HUES6 (cell line): Measurements from ENCODE around the gene CAND1.

ENCODE experiments used
- H3K27ac ChIP-seq: 2 replicates; pipeline ENCODE4 v1.7.0; 2013; ENCODE audit warnings: low read depth, mild to moderate bottlenecking, low read length, inconsistent platforms
- H3K27me3 ChIP-seq: 2 replicates; pipeline ENCODE4 v1.6.1; 2013; ENCODE audit warnings: low read length; ENCODE audit not compliant: control insufficient read depth, insufficient read depth
- H3K36me3 ChIP-seq: 2 replicates; pipeline ENCODE4 v1.6.1; 2013; ENCODE audit warnings: low read length; ENCODE audit not compliant: control insufficient read depth, insufficient read depth
- H3K4me1 ChIP-seq: 2 replicates; pipeline ENCODE4 v1.6.1; 2013; ENCODE audit warnings: low read length; ENCODE audit not compliant: control insufficient read depth, insufficient read depth
- H3K4me3 ChIP-seq: 2 replicates; pipeline ENCODE4 v1.5.1; 2013; ENCODE audit warnings: low read depth, low read length
- H3K9ac ChIP-seq: one replicate; pipeline ENCODE4 v1.6.1; 2013; ENCODE audit warnings: mild to moderate bottlenecking, low read length
- H3K9me3 ChIP-seq: 2 replicates; pipeline ENCODE4 v1.6.1; 2013; ENCODE audit warnings: low read depth, low read length; ENCODE audit not compliant: control insufficient read depth, insufficient read depth

Gene CAND1

DNA sequence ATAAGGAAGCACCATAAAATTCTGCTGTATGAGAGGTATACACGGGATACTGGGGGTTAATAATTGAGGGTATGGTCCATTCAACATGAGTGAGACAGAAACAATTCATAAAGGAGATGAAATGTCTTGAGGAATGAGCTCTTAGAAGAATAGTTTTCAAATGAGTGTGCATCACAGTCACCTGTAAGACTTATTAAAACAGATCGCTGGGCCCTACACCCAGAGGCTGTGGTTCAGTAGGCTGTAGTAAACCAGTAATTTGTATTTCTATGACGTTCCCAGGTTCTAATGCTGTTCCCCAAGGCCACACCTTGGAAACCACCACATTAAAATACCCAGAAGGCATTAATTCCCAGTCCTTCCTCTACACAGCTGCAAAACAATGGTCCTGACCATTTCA, 49.6 kb downstream of the CAND1 start:
- Histone ChIP-seq H3K36me3 (peaks cover 72% of the 10 kb centered on the region), H3K27ac (no peak overlapping the region), H3K4me3 (no peak overlapping the region), H3K4me1 (no peaks in the 10 kb centered on the region), H3K9me3 (peaks cover 18% of the 10 kb centered on the region), H3K9ac (no peak overlapping the region), H3K27me3 (no peaks in the 10 kb centered on the region)

GRCh38 chr12:67319936-67320335, 50.8 kb downstream of the CAND1 start:
- peaks cover 61% of the 10 kb centered on the region for H3K36me3 ChIP-seq
- peaks cover 19% of the 10 kb centered on the region for H3K9me3 ChIP-seq
- H3K27me3 ChIP-seq: no peaks in the 10 kb centered on the region
- H3K4me3 ChIP-seq: no peak overlapping the region
- H3K27ac ChIP-seq: no peak overlapping the region
- no peaks in the 10 kb centered on the region for H3K4me1 ChIP-seq
- H3K9ac ChIP-seq: no peak overlapping the region

DNA sequence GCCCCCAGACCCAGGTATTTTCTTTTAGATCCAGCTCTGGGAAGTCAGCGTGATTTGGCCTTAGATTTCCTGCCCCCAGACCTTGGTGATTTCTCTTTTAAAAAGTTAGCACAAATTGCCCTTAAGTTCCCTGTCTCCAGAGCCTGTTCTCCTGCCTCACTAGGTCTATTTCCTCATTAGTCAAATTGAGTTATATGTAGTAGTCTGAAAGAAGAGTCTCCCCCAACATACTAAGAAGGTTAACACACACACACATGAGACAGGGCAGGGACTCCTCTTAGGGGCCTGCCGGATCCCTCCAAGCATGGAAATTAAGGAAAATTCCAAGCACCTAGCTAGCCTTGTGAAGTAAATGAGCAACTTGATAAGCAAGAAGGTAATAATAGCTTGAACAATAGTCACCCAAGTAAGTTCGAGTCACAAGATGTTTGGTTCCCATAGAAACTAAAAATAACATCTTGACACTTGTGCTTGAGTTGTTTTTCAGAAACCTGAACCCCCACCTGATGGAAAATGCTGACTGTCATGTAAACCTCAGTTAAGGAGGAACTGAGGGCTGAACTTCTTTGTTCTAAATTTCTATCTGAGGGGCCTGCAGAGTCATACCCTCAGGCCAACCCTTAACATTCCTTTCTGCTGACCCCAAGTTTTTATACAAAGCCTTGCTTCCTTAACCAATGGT, 51.6 kb downstream of the CAND1 start:
- peaks cover 19% of the 10 kb centered on the region for H3K9me3 ChIP-seq
- H3K27ac ChIP-seq: no peak overlapping the region
- no peak overlapping the region for H3K4me3 ChIP-seq
- H3K27me3 ChIP-seq: no peaks in the 10 kb centered on the region
- H3K9ac ChIP-seq: no peak overlapping the region
- H3K36me3 ChIP-seq: peaks cover 55% of the 10 kb centered on the region
- no peaks in the 10 kb centered on the region for H3K4me1 ChIP-seq

DNA sequence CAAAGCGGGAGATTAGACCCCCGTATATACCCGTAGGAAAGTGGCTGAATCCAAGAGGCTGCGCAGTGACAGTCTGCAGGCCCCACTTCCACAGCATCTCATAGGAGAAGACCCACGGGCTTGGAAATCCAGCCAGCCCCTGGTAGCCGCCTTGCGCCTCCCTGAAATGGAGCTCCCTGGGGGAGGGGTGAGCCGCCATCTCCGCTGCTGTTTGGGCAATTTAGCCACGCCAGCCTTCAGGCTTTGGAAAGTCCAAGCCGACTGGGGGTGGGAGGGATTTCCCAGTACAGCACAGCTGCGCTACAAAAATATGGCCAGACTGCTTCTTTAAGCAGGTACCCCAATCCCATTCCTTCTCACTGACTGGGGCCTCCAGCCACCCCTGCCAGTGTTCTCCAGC, 53.4 kb downstream of the CAND1 start:
- no peaks in the 10 kb centered on the region for H3K27me3 ChIP-seq
- no peak overlapping the region for H3K4me3 ChIP-seq
- H3K4me1 ChIP-seq: no peaks in the 10 kb centered on the region
- H3K9ac ChIP-seq: no peak overlapping the region
- no peak overlapping the region for H3K27ac ChIP-seq
- H3K36me3 ChIP-seq: peaks cover 44% of the 10 kb centered on the region
- peaks cover 19% of the 10 kb centered on the region for H3K9me3 ChIP-seq

- Histone ChIP-seq H3K4me3 (no peak overlapping the region), H3K27ac (no peak overlapping the region), H3K27me3 (no peaks in the 10 kb centered on the region), H3K36me3 (peaks cover 40% of the 10 kb centered on the region), H3K4me1 (no peaks in the 10 kb centered on the region), H3K9me3 (peaks cover 19% of the 10 kb centered on the region), H3K9ac (no peak overlapping the region)
These were observed 53.8 kb downstream of the CAND1 start for GRCh38 chr12:67323007-67323406.

DNA sequence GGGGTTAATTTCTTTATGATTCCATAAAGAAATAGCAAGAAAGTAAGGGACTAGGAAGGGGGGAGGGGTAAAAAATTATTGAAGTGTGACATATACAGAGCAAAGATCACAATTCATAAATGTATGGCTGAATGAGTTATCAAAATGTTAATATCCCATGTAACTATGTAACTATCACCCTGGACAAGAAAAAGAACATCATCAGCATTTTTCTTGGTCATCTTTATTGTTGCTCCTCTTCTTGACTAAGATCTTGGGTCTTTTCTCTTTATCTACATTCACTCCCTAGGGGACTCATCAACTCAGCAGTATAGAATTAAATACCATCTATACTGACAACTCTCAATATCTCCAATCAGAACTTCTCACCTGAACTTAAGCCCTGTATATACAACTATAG, 57.5 kb downstream of the CAND1 start:
- no peaks in the 10 kb centered on the region for H3K4me1 ChIP-seq
- H3K9ac ChIP-seq: no peak overlapping the region
- H3K4me3 ChIP-seq: no peak overlapping the region
- H3K9me3 ChIP-seq: peaks cover 19% of the 10 kb centered on the region
- H3K27me3 ChIP-seq: no peaks in the 10 kb centered on the region
- H3K36me3 ChIP-seq: peaks cover 11% of the 10 kb centered on the region
- H3K27ac ChIP-seq: no peak overlapping the region

DNA sequence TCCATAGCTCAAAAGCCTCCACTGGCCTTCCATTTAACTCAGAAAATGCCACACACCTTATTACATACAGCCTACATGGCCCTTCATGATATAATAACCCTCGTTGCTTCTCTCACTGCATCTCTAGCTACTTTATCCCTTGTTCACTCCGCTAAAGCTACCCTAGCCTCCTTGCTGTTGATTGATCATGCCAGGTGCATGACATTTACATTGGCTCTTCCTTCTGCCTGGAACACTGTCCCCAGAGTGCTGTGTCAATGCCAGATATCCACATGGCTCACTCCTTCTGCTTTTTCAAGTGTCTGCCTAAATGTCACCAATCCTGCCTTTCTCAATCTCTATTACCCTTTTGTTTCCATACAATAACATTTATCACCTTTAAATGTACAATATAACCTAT, 58.3 kb downstream of the CAND1 start:
- H3K27me3 ChIP-seq: no peaks in the 10 kb centered on the region

GRCh38 chr12:67331123-67331522, 62.0 kb downstream of the CAND1 start:
- no peaks in the 10 kb centered on the region for H3K36me3 ChIP-seq
- no peaks in the 10 kb centered on the region for H3K9me3 ChIP-seq
- H3K4me3 ChIP-seq: no peak overlapping the region
- H3K27ac ChIP-seq: no peak overlapping the region
- H3K4me1 ChIP-seq: no peaks in the 10 kb centered on the region
- no peak overlapping the region for H3K9ac ChIP-seq
- no peaks in the 10 kb centered on the region for H3K27me3 ChIP-seq

More for the DNA sequence above, 58.3 kb downstream of the CAND1 start:
- Histone ChIP-seq H3K9me3 (peaks cover 13% of the 10 kb centered on the region), H3K4me1 (no peaks in the 10 kb centered on the region), H3K27ac (no peak overlapping the region), H3K9ac (no peak overlapping the region), H3K36me3 (peaks cover 3% of the 10 kb centered on the region; the same call in 1 of the 2 replicates), H3K4me3 (no peak overlapping the region)

GRCh38 chr12:67331828-67332227, 62.7 kb downstream of the CAND1 start:
- no peaks in the 10 kb centered on the region for H3K9me3 ChIP-seq
- H3K4me3 ChIP-seq: no peak overlapping the region
- no peak overlapping the region for H3K9ac ChIP-seq
- H3K36me3 ChIP-seq: no peaks in the 10 kb centered on the region
- no peak overlapping the region for H3K27ac ChIP-seq
- H3K27me3 ChIP-seq: no peaks in the 10 kb centered on the region
- no peaks in the 10 kb centered on the region for H3K4me1 ChIP-seq

DNA sequence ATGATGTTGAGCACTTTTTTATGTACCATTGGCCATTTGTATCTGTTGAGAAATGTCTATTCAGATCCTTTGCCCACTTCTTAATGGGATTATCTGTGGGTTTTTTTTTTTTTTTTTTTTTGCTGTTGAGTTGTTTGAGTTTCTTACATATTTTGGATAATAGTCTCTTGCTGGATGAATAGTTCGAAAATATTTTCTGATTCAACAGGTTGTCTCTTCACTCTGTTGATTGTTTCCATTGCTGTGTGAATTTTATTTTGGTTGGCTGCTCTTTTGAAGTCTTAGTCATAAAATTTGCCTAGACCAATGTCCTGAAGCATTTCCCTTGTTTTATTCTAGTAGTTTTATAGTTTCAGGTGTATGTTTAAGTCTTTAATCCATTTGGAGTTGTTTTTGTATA, 64.5 kb downstream of the CAND1 start:
- H3K27me3 ChIP-seq: no peaks in the 10 kb centered on the region
- no peaks in the 10 kb centered on the region for H3K4me1 ChIP-seq
- H3K36me3 ChIP-seq: no peaks in the 10 kb centered on the region
- H3K9me3 ChIP-seq: peaks cover 11% of the 10 kb centered on the region; the same call in 1 of the 2 replicates
- H3K9ac ChIP-seq: no peak overlapping the region
- H3K4me3 ChIP-seq: no peak overlapping the region
- no peak overlapping the region for H3K27ac ChIP-seq

- H3K9me3 ChIP-seq: peaks cover 21% of the 10 kb centered on the region; the same call in 1 of the 2 replicates
- no peaks in the 10 kb centered on the region for H3K4me1 ChIP-seq
- H3K27me3 ChIP-seq: no peaks in the 10 kb centered on the region
- H3K9ac ChIP-seq: no peak overlapping the region
- H3K4me3 ChIP-seq: no peak overlapping the region
- H3K27ac ChIP-seq: no peak overlapping the region
- no peaks in the 10 kb centered on the region for H3K36me3 ChIP-seq
These were observed 69.3 kb downstream of the CAND1 start for GRCh38 chr12:67338426-67338825.
